Caco-2 (cell line): Measurements from ENCODE around the gene CDH12. TPM values are rescaled to one million over a fixed set of nuclear protein-coding genes. Genes with fewer than 3 reads are reported as not detected.

Source experiments
- BruUV-seq: library from RNA; stranded (reverse); fragments of 400-500 nt; replicated peaks from 2 replicates; lab custom pipeline; 2021; lab: Mats Ljungman, UMichigan
- CTCF ChIA-PET: fragments of 300-600 bp; sonication (Branson Sonifier 250); formaldehyde crosslinking; loops from one replicate; lab custom pipeline; 2022; ENCODE audit warnings: antibody characterized with exemption; lab: Charles Lee
- POLR2A ChIA-PET: fragments of 300-600 bp; sonication (Branson Sonifier 250); formaldehyde crosslinking; loops from one replicate; lab custom pipeline; 2022; ENCODE audit warnings: antibody characterized with exemption; lab: Charles Lee
- DNase-seq, 2 experiments: peaks; one replicate each; pipeline versions ENCODE4 v3.0.0 to v3.0.0-alpha.2; 2020 to 2022
- H3K27me3 ChIP-seq: replicated peaks from 2 replicates; pipeline ENCODE4 v1.6.0; 2011; ENCODE audit warnings: low read length; ENCODE audit not compliant: control insufficient read depth, insufficient read depth
- H3K36me3 ChIP-seq: 2 replicates; pipeline ENCODE4 v1.5.1; 2011; ENCODE audit warnings: low read length; ENCODE audit not compliant: control insufficient read depth, insufficient read depth
- H3K4me1 ChIP-seq: fragments of 250-450 bp; sonication (Bioruptor Pico); 2 replicates; pipeline ENCODE4 v1.5.1; 2020; ENCODE audit warnings: mild to moderate bottlenecking
- H3K4me3 ChIP-seq: 2 replicates; pipeline ENCODE4 v1.5.1; 2011; ENCODE audit warnings: low read depth, mild to moderate bottlenecking, control low read depth, low read length
- H3K9me3 ChIP-seq: fragments of 250-450 bp; sonication (Bioruptor Pico); 2 replicates; pipeline ENCODE4 v1.5.1; 2020; ENCODE audit warnings: mild to moderate bottlenecking, moderate library complexity
- H3K27ac Mint-ChIP-seq: one replicate; pipeline ENCODE4 v1.8.0; 2022; ENCODE audit warnings: mixed read lengths; ENCODE audit not compliant: unreplicated experiment
- H3K27me3 Mint-ChIP-seq: one replicate; pipeline ENCODE4 v1.8.0; 2022; ENCODE audit warnings: mixed read lengths; ENCODE audit not compliant: insufficient read depth, unreplicated experiment
- H3K36me3 Mint-ChIP-seq: one replicate; pipeline ENCODE4 v1.8.0; 2022; ENCODE audit warnings: mild to moderate bottlenecking, mixed read lengths; ENCODE audit not compliant: insufficient read depth, unreplicated experiment
- H3K4me1 Mint-ChIP-seq: one replicate; pipeline ENCODE4 v1.8.0; 2022; ENCODE audit warnings: low read depth, mixed read lengths; ENCODE audit not compliant: unreplicated experiment
- H3K4me3 Mint-ChIP-seq: one replicate; pipeline ENCODE4 v1.8.0; 2022; ENCODE audit warnings: mild to moderate bottlenecking, moderate library complexity, mixed read lengths; ENCODE audit not compliant: unreplicated experiment
- H3K9me3 Mint-ChIP-seq: one replicate; pipeline ENCODE4 v1.8.0; 2022; ENCODE audit warnings: mixed read lengths; ENCODE audit not compliant: unreplicated experiment
- CTCF ChIP-seq, 2 experiments: fragments of 200-600 bp in 1 of 2; IDR thresholded peaks; 1 replicate in 1 of 2; 2 replicates in 1 of 2; pipeline versions ENCODE4 v1.5.1 to v1.8.0; 2011 to 2022; ENCODE audit warnings: antibody characterized with exemption in 1 of 2, control low read depth in 1 of 2, inconsistent platforms in 1 of 2, low read depth in 1 of 2, low read length in 1 of 2, mild to moderate bottlenecking in 1 of 2, moderate library complexity in 1 of 2; ENCODE audit not compliant: insufficient read depth in 1 of 2, severe bottlenecking in 1 of 2, unreplicated experiment in 1 of 2
- intact Hi-C: fragments of 100-400 bp; cut with micrococcal nuclease; formaldehyde crosslinking; loops from one replicate; pipeline ENCODE4 v1.10.0; 2022; ENCODE audit not compliant: unreplicated experiment
- total RNA-seq: library from RNA; stranded (reverse); gene quantifications from 2 replicates; pipeline ENCODE4 v1.2.3, GENCODE V29; 2022

The CDH12 gene
- total RNA-seq, 1 experiment from 2014 or later, result not detected

- Mint-ChIP-seq H3K4me1 (no peaks in the 10 kb centered on the region), H3K36me3 (no peaks in the 10 kb centered on the region), H3K27me3 (no peaks in the 10 kb centered on the region), H3K4me3 (no peak overlapping the region), H3K9me3 (no peaks in the 10 kb centered on the region), H3K27ac (no peak overlapping the region)
- DNase-seq, result no peak
- H3K9me3 ChIP-seq, result no peaks in the 10 kb centered on the region
- no peaks in the 10 kb centered on the region for H3K36me3 ChIP-seq
- no peak overlapping the region for H3K4me3 ChIP-seq
- CTCF ChIA-PET, result no interaction called here
- no peaks in the 10 kb centered on the region for H3K27me3 ChIP-seq
- intact Hi-C loops, result no loop called here
- POLR2A ChIA-PET, result no interaction called here
- BruUV-seq, result no TSS peak
- TF ChIP-seq CTCF (IDR thresholded peaks at IDR 0.05; ENCODE audit: insufficient read depth in 1 of 2, low read depth in 1 of 2, low read length in 1 of 2, severe bottlenecking in 1 of 2, unreplicated experiment in 1 of 2), result no peak
- no peaks in the 10 kb centered on the region for H3K4me1 ChIP-seq
Measured at GRCh38 chr5:22076586-22076985, 776.6 kb downstream of the CDH12 start.

GRCh38 chr5:22070186-22070728 lies 782.9 kb downstream of the CDH12 start:
- BruUV-seq, result no TSS peak
- no peaks in the 10 kb centered on the region for H3K36me3 Mint-ChIP-seq
- CTCF ChIA-PET, result no interaction called here

GRCh38 chr5:22063717-22064116 lies 789.4 kb downstream of the CDH12 start:
- Mint-ChIP-seq H3K27ac (no peak overlapping the region), H3K27me3 (peaks cover 4% of the 10 kb centered on the region), H3K36me3 (no peaks in the 10 kb centered on the region), H3K4me1 (no peaks in the 10 kb centered on the region), H3K9me3 (no peaks in the 10 kb centered on the region), H3K4me3 (no peak overlapping the region)
- CTCF ChIA-PET, result no interaction called here
- Histone ChIP-seq H3K4me3 (no peak overlapping the region), H3K27me3 (no peaks in the 10 kb centered on the region), H3K4me1 (no peaks in the 10 kb centered on the region), H3K36me3 (no peaks in the 10 kb centered on the region), H3K9me3 (no peaks in the 10 kb centered on the region)
- intact Hi-C loops, result no loop called here
- BruUV-seq, result no TSS peak
- DNase-seq, result no peak
- POLR2A ChIA-PET, result no interaction called here
- TF ChIP-seq CTCF (IDR thresholded peaks at IDR 0.05; ENCODE audit: insufficient read depth in 1 of 2, low read depth in 1 of 2, low read length in 1 of 2, severe bottlenecking in 1 of 2, unreplicated experiment in 1 of 2), result no peak

More at GRCh38 chr5:22070186-22070728, 782.9 kb downstream of the CDH12 start:
- Mint-ChIP-seq H3K27ac (no peak overlapping the region), H3K4me3 (no peak overlapping the region), H3K4me1 (no peaks in the 10 kb centered on the region), H3K27me3 (no peaks in the 10 kb centered on the region), H3K9me3 (no peaks in the 10 kb centered on the region)
- Histone ChIP-seq H3K36me3 (no peaks in the 10 kb centered on the region), H3K4me1 (no peaks in the 10 kb centered on the region), H3K9me3 (no peaks in the 10 kb centered on the region), H3K27me3 (no peaks in the 10 kb centered on the region), H3K4me3 (no peak overlapping the region)
- no peak for TF ChIP-seq CTCF (IDR thresholded peaks at IDR 0.05; ENCODE audit: insufficient read depth in 1 of 2, low read depth in 1 of 2, low read length in 1 of 2, severe bottlenecking in 1 of 2, unreplicated experiment in 1 of 2)
- POLR2A ChIA-PET, result no interaction called here
- intact Hi-C loops, result no loop called here
- no peak for DNase-seq
